GM12878 (cell line): ENCODE data around the gene TMEM250. TPM values are rescaled to one million over a fixed set of nuclear protein-coding genes. Genes with fewer than 3 reads are reported as not detected.

Experiments
- ATAC-seq: fragments of 200-7000 bp; cut with Tn5 transposase; 3 replicates; pipeline ENCODE4 v1.9.1; 2020; ENCODE audit warnings: mild to moderate bottlenecking, moderate library complexity
- BruUV-seq: library from RNA; stranded (reverse); fragments of 400-500 nt; replicated peaks from 2 replicates; lab custom pipeline; 2021; lab: Mats Ljungman, UMichigan
- CTCF ChIA-PET: fragments of 300-600 bp; sonication (Branson Sonifier 250); formaldehyde crosslinking; extraction: SDS; loops from one replicate; lab custom pipeline; 2021; ENCODE audit warnings: inconsistent platforms; lab: Yijun Ruan, JAX
- POLR2A ChIA-PET: fragments of 350-600 bp; formaldehyde crosslinking; extraction: SDS; loops from one replicate; lab custom pipeline; 2021; ENCODE audit warnings: inconsistent platforms; lab: Charles Lee
- RAD21 ChIA-PET: fragments of 300-600 bp; sonication (Branson Sonifier 250); formaldehyde crosslinking; loops from one replicate; lab custom pipeline; 2023; ENCODE audit warnings: antibody characterized with exemption; ENCODE audit not compliant: unreplicated experiment; lab: Charles Lee
- SMC1A ChIA-PET: fragments of 300-600 bp; sonication (Branson Sonifier 250); formaldehyde crosslinking; loops from one replicate; lab custom pipeline; 2023; ENCODE audit not compliant: unreplicated experiment, uncharacterized antibody; lab: Charles Lee
- DNase-seq: peaks from one replicate; pipeline ENCODE4 v3.0.0-alpha.2; 2011; ENCODE audit warnings: low read depth, low spot score
- FAIRE-seq: peaks from 3 replicates; lab custom pipeline; 2011; peaks lifted over from hg19 to GRCh38; lab: Jason Lieb, UNC
- H2AFZ ChIP-seq: 2 replicates; pipeline ENCODE4 v1.6.0; 2011; ENCODE audit warnings: low read depth, low read length, control low read depth; ENCODE audit not compliant: control insufficient read depth
- H3K27ac ChIP-seq: 2 replicates; pipeline ENCODE4 v1.5.1; 2011; ENCODE audit warnings: control low read depth; ENCODE audit not compliant: control insufficient read depth, insufficient read depth
- H3K27me3 ChIP-seq, 2 experiments: replicated peaks in 1 of 2; 2 replicates each; pipeline versions ENCODE4 v1.6.0 to v1.6.1; 2011; ENCODE audit warnings: low read length in 1 of 2; ENCODE audit not compliant: control insufficient read depth in 2 of 2, insufficient read depth in 2 of 2
- H3K36me3 ChIP-seq, 2 experiments: 2 replicates each; pipeline ENCODE4 v1.5.1; 2011; ENCODE audit warnings: low read length in 1 of 2; ENCODE audit not compliant: control insufficient read depth in 2 of 2, insufficient read depth in 2 of 2
- H3K4me1 ChIP-seq: 2 replicates; pipeline ENCODE4 v1.6.1; 2011; ENCODE audit warnings: mild to moderate bottlenecking, low read length, moderate library complexity, mixed read lengths; ENCODE audit not compliant: control insufficient read depth, insufficient read depth
- H3K4me2 ChIP-seq: 2 replicates; pipeline ENCODE4 v1.6.0; 2011; ENCODE audit warnings: control low read depth; ENCODE audit not compliant: control insufficient read depth, insufficient read depth
- H3K4me3 ChIP-seq: fragments of 200-600 bp; sonication (generic); 2 replicates; pipeline ENCODE4 v1.5.1; 2016
- H3K79me2 ChIP-seq: 2 replicates; pipeline ENCODE4 v1.6.0; 2011; ENCODE audit warnings: low read length; ENCODE audit not compliant: control insufficient read depth, insufficient read depth
- H3K9ac ChIP-seq: 2 replicates; pipeline ENCODE4 v1.8.0; 2011; ENCODE audit warnings: low read length, control low read depth, mixed read lengths; ENCODE audit not compliant: control insufficient read depth, insufficient read depth
- H3K9me3 ChIP-seq: replicated peaks from 3 replicates; pipeline ENCODE4 v1.5.1; 2011; ENCODE audit warnings: mild to moderate bottlenecking, low read length; ENCODE audit not compliant: control insufficient read depth, insufficient read depth
- H4K20me1 ChIP-seq: 2 replicates; pipeline ENCODE4 v1.6.0; 2011; ENCODE audit not compliant: control insufficient read depth, insufficient read depth
- DPF2 ChIP-seq: fragments of 450-650 bp; IDR thresholded peaks from 2 replicates; pipeline ENCODE4 v1.6.1; 2017; ENCODE audit warnings: mild to moderate bottlenecking
- NBN ChIP-seq: fragments of 450-650 bp; IDR thresholded peaks from 2 replicates; pipeline ENCODE4 v1.6.1; 2016
- NFIC ChIP-seq: IDR thresholded peaks from 2 replicates; pipeline ENCODE4 v1.6.1; 2012; ENCODE audit warnings: low read depth, mild to moderate bottlenecking, inconsistent platforms, low read length, moderate library complexity
- POLR2A ChIP-seq: IDR thresholded peaks from 2 replicates; pipeline ENCODE4 v1.6.1; 2011; ENCODE audit warnings: low read depth, mild to moderate bottlenecking, low read length
- PRDM15 ChIP-seq: fragments of 450-650 bp; formaldehyde crosslinking; IDR thresholded peaks from 2 replicates; pipeline ENCODE4 v1.4.0; 2020; ENCODE audit warnings: mild to moderate bottlenecking, moderate library complexity
- RUNX3 ChIP-seq: IDR thresholded peaks from 2 replicates; pipeline ENCODE4 v1.6.1; 2012; ENCODE audit warnings: low read length, inconsistent platforms
- STAT1 ChIP-seq: fragments of 450-650 bp; conservative IDR thresholded peaks from 2 replicates; pipeline ENCODE4 v1.6.1; 2014; ENCODE audit warnings: antibody characterized with exemption, mild to moderate bottlenecking
- ZNF592 ChIP-seq: fragments of 450-650 bp; IDR thresholded peaks from 2 replicates; pipeline ENCODE4 v1.6.1; 2017; ENCODE audit warnings: mild to moderate bottlenecking, moderate library complexity
- whole genome bisulfite sequencing: methylation state at CpG from one replicate; pipeline ENCODE4 v1.1.6; 2016; ENCODE audit warnings: low lambda C conversion rate; ENCODE audit not compliant: insufficient replicate concordance, insufficient coverage; ENCODE audit errors: missing lambda C conversion rate; 5-methylcytosine and 5-hydroxymethylcytosine counted together
- in situ Hi-C: fragments of 300-500 bp; cut with MboI; formaldehyde crosslinking; loops from 9 replicates; pipeline ENCODE4 v1.14.3; 2018; ENCODE audit warnings: mixed read lengths
- intact Hi-C: fragments of 100-400 bp; cut with micrococcal nuclease; formaldehyde crosslinking; loops from one replicate; pipeline ENCODE4 v1.14.2; 2022; ENCODE audit not compliant: unreplicated experiment
- polyA plus RNA-seq, 11 experiments: library from polyadenylated mRNA; depleted of rRNA in 4 of 11; unstranded in 6 of 11; stranded (reverse) in 5 of 11; fragments of >200 nt; fragmentation: Nextera tagmentation in 4 of 11; fragmentation: Illumina TruSeq in 1 of 11; extraction: Ambion mirVana in 4 of 11; extraction: Trizol in 1 of 11; gene quantifications; 1 replicate in 1 of 11; 2 replicates in 10 of 11; pipeline versions ENCODE4 v1.2.1 to v1.2.3, GENCODE V29; 2011 to 2016; ENCODE audit warnings: inconsistent platforms in 2 of 11, missing spikeins in 2 of 11, low read depth in 1 of 11
- total RNA-seq, 4 experiments: library from RNA; depleted of rRNA in 3 of 4; stranded (reverse); fragments of >200 nt in 3 of 4; fragmentation: Illumina TruSeq in 1 of 4; extraction: Trizol in 1 of 4; gene quantifications; 2 replicates each; pipeline versions ENCODE4 v1.2.1 to v1.2.3, GENCODE V29; 2013 to 2021

TMEM250 gene
- total and polyA plus RNA-seq, 10 of the 15 experiments (the other 5 are each of a cell fraction or from before 2014, with no cell fraction given) = 0.39 to 39.9 (median 8.5) TPM

DNA sequence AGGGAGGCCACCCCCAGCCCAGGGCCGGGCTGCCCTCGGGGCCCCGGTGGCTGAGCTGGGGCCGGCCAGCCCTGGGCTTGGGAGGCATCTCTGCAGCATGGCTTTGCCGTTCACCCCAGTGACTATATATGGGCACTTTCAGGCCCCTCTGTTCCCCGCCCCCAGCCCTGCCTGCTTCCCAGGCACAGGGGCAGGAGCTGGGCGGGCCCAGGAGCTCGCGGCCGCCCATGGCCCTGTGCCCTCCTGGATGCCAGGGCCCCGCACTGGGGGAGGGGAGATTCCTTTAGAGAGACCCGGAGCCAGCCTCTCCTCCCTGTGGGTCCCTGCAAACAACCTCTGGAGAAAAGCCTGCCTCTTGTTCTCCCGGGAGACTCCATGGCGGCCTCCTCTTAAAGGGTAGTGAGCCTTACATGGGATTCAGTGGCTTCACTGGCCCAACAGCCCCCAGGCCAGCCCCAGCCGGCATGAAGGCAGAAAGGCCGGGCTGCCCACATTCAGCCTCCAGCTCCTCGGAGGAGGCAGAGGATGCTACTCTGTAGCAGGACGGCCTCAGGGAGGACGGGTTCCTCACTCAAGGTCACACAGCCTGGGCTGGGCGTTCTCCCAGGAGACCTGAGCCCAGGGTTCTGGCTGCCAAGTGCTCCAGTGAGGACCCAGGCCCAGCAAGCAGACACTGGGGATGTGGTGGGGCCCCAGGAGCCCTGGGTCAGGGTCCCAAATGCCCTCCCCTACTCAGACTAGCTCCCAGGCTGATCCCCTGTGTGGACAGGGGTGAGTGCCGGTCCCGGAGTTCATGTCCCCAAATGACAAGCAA lies 27.7 kb downstream of the TMEM250 start:
- in situ Hi-C loops (no loop called here), intact Hi-C loops (no loop called here)
- Histone ChIP-seq H3K36me3 (no peaks in the 10 kb centered on the region), H3K9ac (no peak overlapping the region), H3K4me3 (no peak overlapping the region), H3K27me3 (no peaks in the 10 kb centered on the region), H3K4me1 (peaks cover 8% of the 10 kb centered on the region), H3K79me2 (peaks cover 11% of the 10 kb centered on the region), H3K4me2 (no peak overlapping the region), H4K20me1 (no peaks in the 10 kb centered on the region), H3K27ac (no peak overlapping the region), H2AFZ (no peak overlapping the region), H3K9me3 (no peaks in the 10 kb centered on the region)
- BruUV-seq = no TSS peak
- DNase-seq = no peak
- ChIA-PET SMC1A (interaction anchor here (1.2 to 3.0 kb wide), 6 partner anchors 10 to 97 kb away, joined by 3 to 15 read pairs (median 5); no protein-coding TSS in a partner anchor), CTCF (interaction anchor here (1.1 to 3.3 kb wide), 7 partner anchors 17 to 124 kb away, joined by 3 to 46 read pairs (median 4); partner anchors contain the start of gene TMEM250), RAD21 (interaction anchor here (1.5 to 2.9 kb wide), 4 partner anchors 16 to 32 kb away, joined by 4 to 28 read pairs (median 20); partner anchors contain the start of gene TMEM250), POLR2A (interaction anchor here (1.1 kb wide), 1 partner anchor 16 kb away, joined by 3 read pairs; no protein-coding TSS in a partner anchor)
- ATAC-seq = no peak
- FAIRE-seq = no peak
- WGBS = 69% methylated on average over 22 of the region's 22 CpGs
- no peak for TF ChIP-seq PRDM15 (CRISPR knock-in tag)
- no peak for TF ChIP-seq NBN
- no peak for TF ChIP-seq DPF2
- no peak for TF ChIP-seq STAT1
- no peak for TF ChIP-seq ZNF592
- no peak for TF ChIP-seq RUNX3
- no peak for TF ChIP-seq NFIC
- TF ChIP-seq POLR2A = no peak
